Left renal pelvis (tissue), 4 donors: Measurements from ENCODE around the gene AMBP. TPM values are rescaled to one million over a fixed set of nuclear protein-coding genes. Genes with fewer than 3 reads are reported as not detected.

ENCODE experiments used
- DNase-seq, 4 donors: peaks; one replicate each; pipeline ENCODE4 v3.0.0-alpha.2; 2013; ENCODE audit warnings: low read depth in 4 of 4, low spot score in 3 of 4
- polyA plus RNA-seq, 4 donors: library from polyadenylated mRNA; unstranded; fragments of 120-200 nt; gene quantifications; one replicate each; pipeline ENCODE4 v1.2.1, GENCODE V29; 2013; ENCODE audit not compliant: insufficient read length in 4 of 4

AMBP gene
- 10 to 100 TPM in 1 of 4 donors, 1 to 10 TPM in 3; 1.4 to 19.5 (median 2.0) TPM for polyA plus RNA-seq

GRCh38 chr9:114078021-114078780, at the start of gene AMBP:
Gene AMBP (minus strand): TSS chr9:114078300. CDS start chr9:114078209, 91 bp downstream.
- no peak for DNase-seq

GRCh38 chr9:114126247-114127060, 48.4 kb upstream of the AMBP start:
- DNase-seq = no peak

GRCh38 chr9:114125476-114126013, 47.4 kb upstream of the AMBP start:
- DNase-seq = no peak

- no peak for DNase-seq
Measured at GRCh38 chr9:114124666-114125475, 46.8 kb upstream of the AMBP start.

GRCh38 chr9:114124138-114124537, 46.0 kb upstream of the AMBP start:
- no peak for DNase-seq

- no peak for DNase-seq
Measured at GRCh38 chr9:114123031-114123977, 45.2 kb upstream of the AMBP start.

- DNase-seq = no peak
Measured at GRCh38 chr9:114122136-114123027, 44.3 kb upstream of the AMBP start.

GRCh38 chr9:114121227-114122135, 43.4 kb upstream of the AMBP start:
- no peak for DNase-seq

GRCh38 chr9:114120192-114121014, 42.3 kb upstream of the AMBP start:
- no peak for DNase-seq

- no peak for DNase-seq
Measured at GRCh38 chr9:114119242-114120191, 41.4 kb upstream of the AMBP start.

- no peak for DNase-seq
Measured at GRCh38 chr9:114117996-114118830, 40.1 kb upstream of the AMBP start.

GRCh38 chr9:114117614-114117995, 39.5 kb upstream of the AMBP start:
- DNase-seq = no peak

- DNase-seq = no peak
Measured at GRCh38 chr9:114116126-114116747, 38.1 kb upstream of the AMBP start.

- DNase-seq = no peak
Measured at GRCh38 chr9:114115654-114116125, 37.6 kb upstream of the AMBP start.
